Kidney (tissue), 14 donors: ENCODE measurements around the gene CFAP221. TPM values are rescaled to one million over a fixed set of nuclear protein-coding genes. Genes with fewer than 3 reads are reported as not detected.

ENCODE experiments used
- DNase-seq, 5 donors: peaks; one replicate each; pipeline ENCODE4 v3.0.0-alpha.2; 2013 to 2020
- FAIRE-seq: peaks from 2 replicates; lab custom pipeline; 2012; peaks lifted over from hg19 to GRCh38; lab: Jason Lieb, UNC
- H3K27ac ChIP-seq, 2 donors: one replicate each; pipeline ENCODE4 v1.7.0; 2013; ENCODE audit warnings: low read depth in 2 of 2, low read length in 2 of 2, inconsistent platforms in 1 of 2
- H3K27me3 ChIP-seq: one replicate; pipeline ENCODE4 v1.7.1; 2013; ENCODE audit warnings: low read length, inconsistent platforms; ENCODE audit not compliant: control insufficient read depth, insufficient read depth
- H3K36me3 ChIP-seq, 3 donors: one replicate each; pipeline versions ENCODE4 v1.7.0 to v1.7.1; 2013; ENCODE audit warnings: low read length in 3 of 3, control low read depth in 1 of 3, inconsistent platforms in 1 of 3; ENCODE audit not compliant: insufficient read depth in 3 of 3, control insufficient read depth in 2 of 3
- H3K4me1 ChIP-seq, 3 donors: one replicate each; pipeline versions ENCODE4 v1.7.0 to v1.7.1; 2013; ENCODE audit warnings: low read length in 3 of 3, inconsistent platforms in 1 of 3, low read depth in 1 of 3; ENCODE audit not compliant: control insufficient read depth in 2 of 3, insufficient read depth in 2 of 3
- H3K4me3 ChIP-seq, 3 donors: one replicate each; pipeline versions ENCODE4 v1.7.0 to v1.8.1; 2013; ENCODE audit warnings: low read length in 3 of 3, control low read depth in 1 of 3, inconsistent platforms in 1 of 3
- H3K9ac ChIP-seq, 3 donors: one replicate each; pipeline versions ENCODE4 v1.7.0 to v1.7.1; 2013; ENCODE audit warnings: low read length in 3 of 3, control low read depth in 1 of 3, inconsistent platforms in 1 of 3
- H3K9me3 ChIP-seq, 3 donors: one replicate each; pipeline versions ENCODE4 v1.7.0 to v1.7.1; 2013; ENCODE audit warnings: low read length in 3 of 3, control low read depth in 1 of 3, inconsistent platforms in 1 of 3; ENCODE audit not compliant: control insufficient read depth in 2 of 3, insufficient read depth in 1 of 3
- CTCF ChIP-seq: IDR thresholded peaks from 3 replicates; pipeline ENCODE4 v1.5.1; 2012; ENCODE audit warnings: mild to moderate bottlenecking, moderate library complexity, borderline replicate concordance; ENCODE audit not compliant: insufficient read depth; ENCODE audit errors: extremely low read depth
- intact Hi-C: fragments of 100-400 bp; cut with DNase I; formaldehyde crosslinking; loops from one replicate; pipeline ENCODE4 v1.11.1; 2022
- polyA plus RNA-seq: library from polyadenylated mRNA; stranded (reverse); fragments of 350-450 nt; fragmentation: Illumina TruSeq; extraction: RNeasy Lipid Tissue Mini Kit (QIAGEN cat#74804); gene quantifications from one replicate; pipeline ENCODE4 v1.2.3, GENCODE V29; 2014; ENCODE audit warnings: low read depth, low replicate concordance; ENCODE audit not compliant: insufficient read depth
- total RNA-seq: library from RNA; stranded (reverse); fragmentation: NEBNext Ultra II Directional; extraction: Animal tissue kit (Norgen Biotek cat#: 25700); gene quantifications from one replicate; pipeline ENCODE4 v1.2.1, GENCODE V29; 2021
- donor health status: control.
- donor health status: control.
- donor health status: control.
- donor health status: control.
- donor health status: control.
- donor health status: DM: yes; HTN: yes; CAD: no.
- donor health status: Normal renal cell carcinoma (clear cell type).

Gene CFAP221
- total and polyA plus RNA-seq, 2 donors from 2014 or later, result 15.9 to 58.7 TPM

DNA sequence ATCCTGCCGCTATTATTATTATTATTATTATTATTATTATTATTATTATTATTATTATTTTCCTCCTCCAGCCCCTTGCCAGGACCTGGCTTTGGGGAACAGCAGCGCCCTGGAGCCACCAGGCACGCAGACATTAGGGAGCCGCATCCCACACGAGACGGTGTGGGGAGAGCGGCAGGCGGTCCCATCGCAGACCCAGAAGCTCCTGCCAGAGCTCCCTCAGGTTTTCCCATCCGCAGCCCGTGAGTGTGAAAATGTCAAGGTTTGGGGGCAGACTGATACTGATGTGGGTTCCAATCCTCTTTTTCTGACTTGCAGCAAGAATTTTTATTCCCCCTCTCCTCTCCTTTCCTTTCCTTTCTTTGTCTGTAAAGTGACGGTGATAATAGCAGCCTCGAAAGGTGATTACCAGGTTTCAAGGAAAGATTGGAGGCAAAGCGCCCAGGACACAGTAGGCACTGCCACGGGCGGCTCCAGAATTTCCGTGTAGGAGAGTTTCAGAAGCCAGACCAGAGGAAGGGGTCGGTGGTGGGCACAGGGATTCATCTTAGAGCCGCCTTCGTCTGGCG lies 20.8 kb upstream of the CFAP221 start:
- Histone ChIP-seq H3K9ac (peak overlapping the region in 1 of 3 donors; percentile 31), H3K36me3 (no peaks in the 10 kb centered on the region), H3K9me3 (no peaks in the 10 kb centered on the region), H3K27me3 (peaks cover 12% of the 10 kb centered on the region), H3K27ac (no peak overlapping the region), H3K4me1 (no peaks in the 10 kb centered on the region), H3K4me3 (peak overlapping the region in 2 of 3 donors; percentile 18 to 52)
- TF ChIP-seq CTCF, result no peak
- FAIRE-seq (no peak), DNase-seq (peak in 1 of 5 donors; percentile 24)
- intact Hi-C loops, result no loop called here

DNA sequence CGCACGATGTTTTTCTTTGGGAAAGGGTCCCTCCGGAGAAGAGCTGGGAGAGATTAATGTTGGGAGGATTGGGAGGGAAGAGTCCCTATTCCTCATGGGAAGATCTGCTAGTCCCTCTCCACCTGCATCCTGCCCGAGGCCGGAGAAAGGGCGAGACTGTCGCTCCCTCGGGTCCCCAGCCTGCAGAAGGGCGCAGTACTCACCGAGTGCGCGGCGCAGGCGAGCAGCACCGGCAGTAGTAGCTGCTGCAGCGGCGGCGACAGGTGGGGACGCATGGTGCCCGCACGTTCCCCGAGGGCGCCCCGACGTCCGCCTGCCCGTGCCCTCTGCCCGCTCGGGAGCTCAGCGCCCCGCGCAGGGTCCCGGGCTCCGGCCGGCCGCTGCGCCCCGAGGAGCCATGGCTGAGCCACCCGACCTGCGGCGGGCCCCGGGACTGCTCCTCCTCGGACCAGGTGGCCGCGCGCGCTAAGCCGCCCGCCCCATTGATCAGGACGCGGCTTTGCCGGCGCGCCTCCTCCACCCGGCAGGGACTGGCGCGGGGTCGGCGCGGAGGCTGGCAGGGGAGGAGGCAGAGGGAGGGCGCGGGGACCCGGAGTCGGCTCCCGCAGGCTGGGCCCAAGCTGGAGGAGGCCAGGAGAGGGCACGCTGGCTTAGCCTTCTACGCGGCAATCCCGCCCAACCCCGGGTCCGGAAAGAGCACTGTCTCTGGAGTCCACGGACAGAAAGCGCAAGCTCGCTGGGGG lies 20.1 kb upstream of the CFAP221 start, which contains the start of gene SCTR:
Gene SCTR (minus strand): TSS at position 532 of the 743 bp plus-strand sequence. CDS start 257 bp downstream, at position 275.
- H3K4me1 ChIP-seq, result no peaks in the 10 kb centered on the region

DNA sequence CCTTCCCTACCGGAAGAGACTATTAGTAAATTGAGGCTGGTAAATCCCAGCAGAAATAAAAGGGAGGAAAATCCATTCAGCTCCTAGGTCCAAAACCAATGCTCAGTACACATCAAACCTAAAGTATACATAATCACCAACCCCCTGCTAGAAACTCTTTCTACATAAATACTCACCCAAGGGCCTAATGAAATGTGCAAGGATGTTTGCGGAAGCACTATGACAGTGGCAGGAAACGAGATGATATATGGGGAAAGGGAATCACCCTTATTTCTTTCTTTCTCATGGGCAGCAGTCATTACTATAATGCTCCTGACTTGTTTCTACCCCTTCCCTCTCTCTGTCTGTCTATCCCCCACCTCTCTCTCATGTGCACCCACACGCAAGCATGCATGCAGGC lies 18.6 kb upstream of the CFAP221 start:
- H3K36me3 ChIP-seq, result no peaks in the 10 kb centered on the region
- no peak overlapping the region for H3K4me3 ChIP-seq
- peaks cover 12% of the 10 kb centered on the region for H3K27me3 ChIP-seq
- no peak overlapping the region for H3K27ac ChIP-seq
- no peak overlapping the region for H3K9ac ChIP-seq
- DNase-seq, result no peak
- no peak for TF ChIP-seq CTCF
- no peaks in the 10 kb centered on the region for H3K4me1 ChIP-seq
- no peak for FAIRE-seq
- H3K9me3 ChIP-seq, result no peaks in the 10 kb centered on the region
- intact Hi-C loops, result no loop called here

More for the DNA sequence above, 20.1 kb upstream of the CFAP221 start, which contains the start of gene SCTR:
- H3K9ac ChIP-seq, result peak within 1 kb of the TSS in 1 of 3 donors; percentile 31
- H3K27me3 ChIP-seq, result peaks cover 12% of the 10 kb centered on the region
- intact Hi-C loops, result no loop called here
- peak in 4 of 5 donors; percentile 33 to 53 (median 46) for DNase-seq
- no peaks in the 10 kb centered on the region for H3K9me3 ChIP-seq
- no peak for TF ChIP-seq CTCF
- H3K4me3 ChIP-seq, result peak within 1 kb of the TSS in 2 of 3 donors; percentile 18 to 52
- no peaks in the 10 kb centered on the region for H3K36me3 ChIP-seq
- FAIRE-seq, result no peak
- no peak within 1 kb of the TSS for H3K27ac ChIP-seq
